Measurements from ENCODE around the gene PKNOX2. TPM values are rescaled to one million over a fixed set of nuclear protein-coding genes. Genes with fewer than 3 reads are reported as not detected.

The PKNOX2 gene
- total RNA-seq, 1 donor from 2014 or later, result 0.28 TPM

DNA sequence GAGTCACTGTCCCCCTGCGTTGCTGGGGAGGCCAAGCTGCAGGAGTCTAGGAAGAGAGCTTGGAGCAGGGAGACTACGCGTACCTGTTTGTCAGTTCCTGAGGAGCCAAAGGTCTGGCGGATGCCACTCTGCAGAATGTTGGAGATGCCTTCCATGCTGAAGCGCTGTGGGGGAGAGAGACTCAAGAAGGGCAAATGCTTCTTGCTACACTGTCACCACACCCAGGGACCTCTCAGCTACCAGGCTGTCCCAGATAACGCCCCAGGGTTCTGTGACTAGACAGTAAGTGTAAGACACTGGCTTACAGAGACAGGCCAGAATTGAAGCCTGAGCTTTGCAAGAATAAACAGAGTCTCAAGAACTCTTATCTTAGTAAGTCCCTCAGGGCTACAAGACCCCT is 289.5 kb downstream of the PKNOX2 start:
- no peak for ATAC-seq

DNA sequence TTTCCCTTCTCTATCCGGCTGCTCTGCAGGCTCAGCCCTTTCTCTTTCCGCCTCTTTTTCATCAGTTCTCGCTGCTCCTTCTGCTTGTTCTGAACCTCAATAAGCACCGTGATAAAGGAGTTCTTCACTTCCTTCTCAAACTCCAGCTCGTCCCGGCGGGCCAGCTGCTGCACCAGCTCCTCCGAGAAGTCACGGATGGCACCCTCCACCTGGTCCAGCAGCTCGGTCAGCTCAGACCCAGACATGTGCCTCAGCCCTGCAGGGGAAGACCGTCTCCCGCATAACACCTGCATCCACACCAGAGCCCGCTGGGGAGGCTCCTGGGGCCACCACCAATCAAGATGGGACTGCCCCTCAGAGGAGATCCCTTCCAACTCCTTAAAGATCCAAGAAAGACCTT is 291.3 kb downstream of the PKNOX2 start:
- no peak for ATAC-seq

DNA sequence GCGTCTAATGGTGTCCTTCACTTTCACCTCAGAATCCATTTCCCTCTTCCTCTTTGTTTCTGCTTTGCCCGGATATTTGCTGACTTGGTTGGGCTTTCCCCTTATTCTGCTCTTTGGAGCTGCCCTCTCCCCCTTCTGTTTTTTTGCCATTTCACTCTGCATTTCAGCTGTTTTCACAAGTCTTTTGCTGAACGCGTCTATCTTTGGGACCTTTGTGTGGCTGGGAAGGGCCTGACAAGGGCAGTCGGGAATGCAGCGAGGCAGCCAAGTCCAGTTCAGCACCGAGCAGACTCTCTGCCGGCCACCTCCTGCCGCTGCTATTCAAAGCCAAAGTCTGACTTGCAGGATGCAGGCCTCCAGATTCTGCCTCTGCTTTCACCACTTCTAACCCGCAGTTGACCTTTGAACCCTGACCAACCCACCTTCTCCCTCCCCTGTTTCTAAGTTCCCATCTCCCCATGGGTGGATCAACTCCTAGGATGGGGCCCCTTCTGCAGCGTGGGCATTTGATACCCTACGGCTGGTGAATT is 293.3 kb downstream of the PKNOX2 start:
- ATAC-seq, result no peak

DNA sequence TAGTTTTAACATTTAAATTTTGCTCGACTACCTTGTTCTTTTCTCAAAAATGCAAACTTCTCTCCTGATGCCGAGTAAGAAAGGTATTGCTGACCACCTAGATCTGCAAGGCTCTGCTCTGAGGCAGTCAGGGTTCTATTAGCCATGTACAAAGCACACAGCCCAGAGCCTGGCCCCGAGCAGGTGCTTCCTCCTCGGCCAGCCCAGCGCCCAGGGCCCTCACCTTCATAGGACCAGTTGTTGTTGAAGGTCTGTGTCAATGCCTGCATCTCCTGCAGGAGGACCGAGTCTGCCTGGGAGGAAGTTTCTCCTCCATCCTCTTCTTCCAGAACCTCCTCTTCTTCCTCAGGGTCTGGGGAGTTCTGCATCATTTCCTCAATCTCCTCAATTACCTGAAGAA is 295.7 kb downstream of the PKNOX2 start:
- ATAC-seq, result no peak

DNA sequence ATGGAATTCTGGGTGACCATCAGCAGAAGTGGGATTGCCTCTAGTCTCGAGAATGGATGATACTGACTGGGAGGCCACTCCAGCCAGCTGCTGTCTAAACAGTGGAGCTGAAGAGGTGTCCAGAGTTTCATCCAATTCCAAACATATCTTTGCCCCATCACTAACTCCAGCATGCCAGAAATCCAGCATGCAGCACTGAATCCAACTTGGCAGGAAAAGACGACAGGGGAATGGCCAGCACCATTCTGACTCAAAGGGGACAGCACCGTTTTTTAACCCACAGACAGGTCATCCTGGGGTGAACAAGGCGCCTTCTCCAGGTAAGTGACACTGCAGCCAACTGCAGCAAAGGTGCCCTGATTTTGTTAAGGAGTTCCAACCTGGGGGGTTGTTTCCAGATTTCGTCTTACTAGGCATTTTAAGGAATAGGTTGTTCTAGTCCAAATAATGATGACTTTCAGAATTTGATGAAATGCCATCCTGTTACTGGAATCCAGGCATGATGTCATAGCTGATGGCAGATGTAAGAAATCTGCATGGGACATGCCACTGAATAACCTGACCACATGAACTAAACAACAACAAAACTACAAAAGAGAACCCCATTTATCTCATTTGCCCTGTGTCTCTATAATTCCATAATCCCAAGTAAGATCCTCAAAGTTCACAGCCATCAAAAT is 299.2 kb downstream of the PKNOX2 start:
- ATAC-seq, result no peak

DNA sequence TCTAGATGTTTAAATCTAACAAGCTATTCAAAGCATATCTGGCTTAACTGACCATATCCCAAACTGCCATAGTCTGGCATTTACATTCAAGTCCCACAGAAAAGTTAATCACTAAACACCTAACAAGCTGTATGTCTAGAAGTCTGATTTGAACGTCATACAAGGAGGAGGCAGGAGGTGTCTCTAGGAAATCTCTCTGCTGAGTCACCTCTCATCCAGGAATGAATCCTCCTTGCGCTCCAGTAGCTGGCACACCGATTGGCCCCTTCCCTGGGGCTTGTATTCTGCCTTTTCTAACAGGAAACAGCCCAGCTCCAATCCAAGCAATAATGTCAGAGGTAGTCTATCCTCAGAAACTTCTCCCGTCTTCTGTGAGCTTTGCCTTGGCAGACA is 299.7 kb downstream of the PKNOX2 start:
- no peak for ATAC-seq

DNA sequence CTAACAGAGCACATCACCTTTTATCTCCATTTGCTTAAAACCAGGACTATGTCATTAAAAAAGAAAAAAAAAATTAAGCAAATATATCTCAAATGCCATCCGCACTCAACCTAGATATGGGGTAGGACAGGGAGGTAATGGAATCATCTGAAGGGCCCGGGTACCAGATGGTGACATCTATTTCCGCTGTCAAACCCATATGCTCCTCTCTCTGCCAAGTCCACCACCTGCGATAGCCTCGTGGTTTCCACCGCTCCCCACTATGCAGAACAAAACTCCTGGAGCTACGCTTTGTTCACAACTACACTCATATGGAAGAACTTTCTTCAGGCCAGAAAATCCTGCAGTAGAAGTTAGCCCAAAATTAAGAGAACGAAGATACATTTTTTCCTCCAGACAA is 300.1 kb downstream of the PKNOX2 start:
- no peak for ATAC-seq

DNA sequence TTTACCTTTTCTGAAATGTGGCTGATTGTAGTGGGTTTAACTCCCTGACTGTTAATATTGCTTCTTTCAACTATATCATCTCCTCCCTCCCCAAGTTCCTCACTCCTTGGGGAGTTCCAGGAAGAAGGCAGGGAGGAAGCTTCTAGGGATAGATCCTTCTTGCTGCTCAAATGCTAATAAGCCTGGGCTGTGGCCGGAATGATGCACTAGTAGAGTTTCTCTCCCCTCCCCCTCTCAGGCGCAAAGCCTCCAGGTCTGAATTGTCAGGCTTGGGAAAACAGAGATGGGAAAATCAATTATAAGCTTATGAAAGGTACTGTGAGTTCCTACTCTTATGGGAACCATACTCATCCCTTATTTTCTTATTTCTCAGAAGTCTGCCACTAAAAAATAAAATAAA is 300.7 kb downstream of the PKNOX2 start:
- ATAC-seq, result no peak

DNA sequence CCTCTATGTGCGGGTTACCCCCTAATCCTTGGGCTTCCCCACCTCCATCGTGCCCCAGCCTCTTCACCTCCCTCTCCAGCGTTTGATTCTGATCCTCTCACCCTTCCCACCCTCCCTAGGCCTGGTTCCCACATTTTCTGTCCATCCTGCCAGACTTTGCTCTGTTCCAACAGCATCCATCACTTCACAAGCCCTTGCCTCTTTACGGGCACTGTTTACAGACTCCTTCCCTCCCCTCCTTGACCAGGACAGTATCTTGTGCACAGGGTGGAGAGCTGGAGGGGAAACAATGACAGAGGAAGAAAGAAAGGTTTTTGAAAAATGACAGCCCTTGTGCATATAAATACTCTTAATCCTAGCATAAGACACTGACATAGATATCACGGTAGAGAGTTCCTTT is 301.1 kb downstream of the PKNOX2 start:
- ATAC-seq, result no peak

DNA sequence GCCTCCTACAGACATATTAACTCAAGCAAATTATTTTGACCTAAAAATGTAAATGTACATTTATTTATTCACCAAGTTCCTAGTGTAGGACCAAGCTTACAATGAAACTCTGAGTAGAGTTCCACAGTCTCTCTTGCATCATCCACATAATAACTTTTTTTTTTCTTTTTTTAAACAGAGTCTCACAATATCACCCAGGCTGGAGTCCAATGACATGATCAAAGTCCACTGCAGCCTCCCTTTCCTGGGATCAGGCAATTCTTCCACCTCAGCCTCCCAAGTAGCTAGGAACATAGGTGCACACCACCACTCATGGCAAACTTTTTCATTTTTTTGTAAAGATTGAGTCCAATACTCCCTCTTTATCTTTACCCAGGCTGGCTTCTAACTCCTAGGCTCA is 303.5 kb downstream of the PKNOX2 start:
- no peak for ATAC-seq

DNA sequence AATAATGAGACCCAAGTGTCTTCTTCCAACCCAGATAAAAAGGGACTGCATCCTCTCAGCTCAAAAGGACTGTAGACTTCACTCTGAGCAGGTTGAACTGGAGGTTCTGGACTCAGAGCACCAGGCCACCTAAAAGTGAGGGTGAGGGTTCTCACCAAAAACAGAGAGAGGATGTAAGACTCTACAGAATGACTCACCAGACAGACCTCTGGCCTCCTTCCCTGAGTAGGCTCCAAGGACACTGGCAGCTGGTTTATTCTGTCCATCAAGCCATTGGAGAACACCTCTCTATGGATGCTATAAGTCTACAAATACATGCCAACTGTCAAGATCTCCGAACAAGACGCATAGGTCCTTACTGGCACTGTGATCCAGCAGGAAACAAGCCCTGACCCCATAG is 304.3 kb downstream of the PKNOX2 start:
- ATAC-seq, result no peak

DNA sequence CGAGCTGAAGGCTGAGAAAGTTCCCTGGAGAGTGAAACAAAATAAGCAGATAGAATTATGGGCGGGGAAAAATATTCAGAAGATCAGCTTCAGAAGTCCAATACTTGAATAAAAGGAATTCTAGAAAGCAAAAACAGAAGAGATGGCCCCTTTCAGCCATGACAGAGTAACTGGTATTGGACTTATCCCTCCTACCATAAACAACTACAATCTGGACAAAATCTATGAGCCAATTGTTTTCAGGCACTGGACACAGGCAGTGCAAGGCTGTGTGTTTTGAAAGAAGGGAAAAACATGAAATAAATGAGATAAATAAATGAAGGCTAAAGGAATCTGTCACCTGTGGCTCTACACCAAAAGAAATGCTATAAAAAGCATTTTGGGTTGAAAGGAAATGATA is 305.8 kb downstream of the PKNOX2 start:
- no peak for ATAC-seq

DNA sequence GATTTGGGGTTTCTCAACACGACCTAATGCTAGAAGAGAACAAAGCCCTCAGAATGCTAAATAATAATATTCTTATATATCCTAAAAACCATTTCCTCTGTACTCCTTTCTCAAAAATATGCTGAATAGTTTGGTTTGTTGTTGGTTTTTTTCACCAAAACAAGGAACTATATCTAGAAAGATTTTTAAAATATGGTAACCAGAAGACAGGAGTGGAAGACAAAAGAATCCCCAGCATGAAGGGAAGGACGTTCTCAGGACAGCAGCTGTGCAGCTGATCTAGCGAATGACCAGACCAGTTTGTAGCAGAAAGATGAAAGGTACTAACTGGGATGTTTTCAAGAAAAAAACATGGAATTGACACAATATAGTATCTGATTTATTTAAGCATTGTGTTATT is 312.2 kb downstream of the PKNOX2 start:
- ATAC-seq, result no peak

DNA sequence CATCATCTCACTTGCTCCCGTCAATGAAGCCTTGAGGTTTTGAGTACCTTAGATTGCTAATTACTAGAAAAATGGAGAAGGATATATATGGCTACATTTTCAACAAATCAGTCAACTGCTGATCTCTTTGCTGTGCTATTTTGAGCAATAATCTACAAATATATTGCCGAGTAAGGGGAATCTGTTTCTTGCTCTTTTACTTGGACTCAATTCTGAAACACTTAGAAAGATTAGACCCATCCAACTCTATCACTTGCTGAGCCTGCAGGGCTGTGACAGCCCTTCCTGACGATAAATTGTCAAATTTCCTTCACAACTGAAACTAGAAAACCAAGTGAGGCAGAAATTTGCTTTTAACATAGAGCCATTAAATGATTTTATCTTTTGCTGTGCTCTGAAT is 314.6 kb downstream of the PKNOX2 start:
- ATAC-seq, result no peak

DNA sequence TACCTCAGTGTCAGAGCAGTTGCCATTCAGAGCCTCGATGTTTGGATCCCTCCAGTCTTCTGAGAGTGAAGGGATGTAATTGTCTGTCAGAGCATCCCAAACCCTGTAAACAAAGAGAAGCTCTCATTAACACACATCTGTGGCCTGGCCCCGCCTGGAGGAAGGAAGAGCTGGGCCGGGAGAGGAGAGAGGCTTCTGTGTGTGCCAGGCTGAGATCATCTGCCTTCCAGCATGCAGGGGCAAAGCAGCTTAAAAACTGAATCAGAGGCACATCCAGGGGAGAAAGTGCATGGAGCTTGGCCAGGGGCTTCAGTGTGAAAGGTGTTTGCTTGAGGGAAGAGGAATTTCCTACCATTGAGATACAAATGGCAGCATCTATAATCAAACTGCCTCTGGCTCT is 317.0 kb downstream of the PKNOX2 start:
- ATAC-seq, result no peak

Other genes with a start within 250 kb of the PKNOX2 start
- gene HEPN1, start 245.5 kb upstream of the PKNOX2 start, total RNA-seq, result not detected
- not detected for gene HEPACAM, start 228.7 kb upstream of the PKNOX2 start, total RNA-seq
- 2.4 TPM for gene CCDC15, start 210.5 kb upstream of the PKNOX2 start, total RNA-seq
- gene SLC37A2, start 101.4 kb upstream of the PKNOX2 start, total RNA-seq, result 15.5 TPM
- 14.3 TPM for gene TMEM218, start 53.1 kb upstream of the PKNOX2 start, total RNA-seq

All from esophagus mucosa (tissue), 1 donor.